AG04450 (cell line): ENCODE data around the gene SPIRE1. TPM values are rescaled to one million over a fixed set of nuclear protein-coding genes. Genes with fewer than 3 reads are reported as not detected.
"Not testable (repeated sequence)": the region's sequence is repeated elsewhere in the genome, so short reads cannot be mapped to it uniquely, and the experiment has no call there.

Source experiments
- CTCF ChIA-PET: fragments of 300-600, 350-600 bp; formaldehyde crosslinking; extraction: SDS; loops from one replicate; lab custom pipeline; 2022; ENCODE audit warnings: antibody characterized with exemption, inconsistent platforms; lab: Charles Lee
- POLR2A ChIA-PET: fragments of 350-600 bp; formaldehyde crosslinking; extraction: SDS; loops from one replicate; lab custom pipeline; 2021; ENCODE audit warnings: antibody characterized with exemption, inconsistent platforms; lab: Yijun Ruan, JAX
- DNase-seq: peaks from one replicate; pipeline ENCODE4 v3.0.0-alpha.2; 2011; ENCODE audit warnings: low read depth, low spot score
- H3K27ac ChIP-seq: one replicate; pipeline ENCODE4 v1.5.1; 2012; ENCODE audit warnings: low read depth, low read length, control low read depth
- H3K27me3 ChIP-seq: one replicate; pipeline ENCODE4 v1.6.0; 2012; ENCODE audit warnings: low read length; ENCODE audit not compliant: control insufficient read depth, insufficient read depth
- H3K4me3 ChIP-seq: 2 replicates; pipeline ENCODE4 v1.5.1; 2011; ENCODE audit warnings: mild to moderate bottlenecking, low read depth, low read length, control low read depth
- H3K9me3 ChIP-seq: 2 replicates; pipeline ENCODE4 v1.5.1; 2012; ENCODE audit warnings: low read length; ENCODE audit not compliant: control insufficient read depth, insufficient read depth
- polyA plus RNA-seq: library from polyadenylated mRNA; depleted of rRNA; stranded (reverse); fragments of >200 nt; gene quantifications from 2 replicates; pipeline ENCODE4 v1.2.3, GENCODE V29; 2011
- TF ChIP-seq, protein P1 (sequence below): IDR thresholded peaks from 2 replicates; pipeline ENCODE4 v1.5.1; 2011; ENCODE audit warnings: low read depth, low read length, control low read depth, inconsistent platforms

The SPIRE1 gene
- polyA plus RNA-seq, 1 experiment: 22.2 TPM

DNA sequence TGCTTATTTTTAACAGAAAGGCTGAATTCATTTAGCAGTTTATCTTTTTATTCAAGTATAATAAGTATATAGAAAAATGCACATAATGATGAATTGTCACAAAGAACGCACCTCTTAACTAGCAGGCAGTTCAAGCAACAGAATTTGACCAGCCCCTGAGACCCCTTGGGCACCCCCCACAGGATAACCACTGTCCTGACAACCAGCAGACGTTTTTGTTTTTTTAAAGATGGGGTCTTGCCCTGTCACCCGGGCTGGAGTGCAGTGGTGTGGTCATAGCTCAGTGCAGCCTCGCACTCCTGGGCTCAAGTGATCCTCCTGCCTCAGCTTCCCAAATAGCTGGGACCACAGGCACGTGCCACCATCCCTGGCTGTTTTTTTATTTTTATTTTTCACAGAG, 236.2 kb downstream of the SPIRE1 start:
- TF ChIP-seq, protein P1, sequence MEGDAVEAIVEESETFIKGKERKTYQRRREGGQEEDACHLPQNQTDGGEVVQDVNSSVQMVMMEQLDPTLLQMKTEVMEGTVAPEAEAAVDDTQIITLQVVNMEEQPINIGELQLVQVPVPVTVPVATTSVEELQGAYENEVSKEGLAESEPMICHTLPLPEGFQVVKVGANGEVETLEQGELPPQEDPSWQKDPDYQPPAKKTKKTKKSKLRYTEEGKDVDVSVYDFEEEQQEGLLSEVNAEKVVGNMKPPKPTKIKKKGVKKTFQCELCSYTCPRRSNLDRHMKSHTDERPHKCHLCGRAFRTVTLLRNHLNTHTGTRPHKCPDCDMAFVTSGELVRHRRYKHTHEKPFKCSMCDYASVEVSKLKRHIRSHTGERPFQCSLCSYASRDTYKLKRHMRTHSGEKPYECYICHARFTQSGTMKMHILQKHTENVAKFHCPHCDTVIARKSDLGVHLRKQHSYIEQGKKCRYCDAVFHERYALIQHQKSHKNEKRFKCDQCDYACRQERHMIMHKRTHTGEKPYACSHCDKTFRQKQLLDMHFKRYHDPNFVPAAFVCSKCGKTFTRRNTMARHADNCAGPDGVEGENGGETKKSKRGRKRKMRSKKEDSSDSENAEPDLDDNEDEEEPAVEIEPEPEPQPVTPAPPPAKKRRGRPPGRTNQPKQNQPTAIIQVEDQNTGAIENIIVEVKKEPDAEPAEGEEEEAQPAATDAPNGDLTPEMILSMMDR: no peak
- ChIA-PET CTCF (interaction anchor here (0.7 kb wide), 1 partner anchor 15 kb away, joined by 12 read pairs; no protein-coding TSS in a partner anchor), POLR2A (no interaction called here)
- Histone ChIP-seq H3K9me3 (no peaks in the 10 kb centered on the region; the same call in 1 of the 2 replicates), H3K27ac (no peak overlapping the region), H3K27me3 (no peaks in the 10 kb centered on the region), H3K4me3 (no peak overlapping the region)
- no peak for DNase-seq

DNA sequence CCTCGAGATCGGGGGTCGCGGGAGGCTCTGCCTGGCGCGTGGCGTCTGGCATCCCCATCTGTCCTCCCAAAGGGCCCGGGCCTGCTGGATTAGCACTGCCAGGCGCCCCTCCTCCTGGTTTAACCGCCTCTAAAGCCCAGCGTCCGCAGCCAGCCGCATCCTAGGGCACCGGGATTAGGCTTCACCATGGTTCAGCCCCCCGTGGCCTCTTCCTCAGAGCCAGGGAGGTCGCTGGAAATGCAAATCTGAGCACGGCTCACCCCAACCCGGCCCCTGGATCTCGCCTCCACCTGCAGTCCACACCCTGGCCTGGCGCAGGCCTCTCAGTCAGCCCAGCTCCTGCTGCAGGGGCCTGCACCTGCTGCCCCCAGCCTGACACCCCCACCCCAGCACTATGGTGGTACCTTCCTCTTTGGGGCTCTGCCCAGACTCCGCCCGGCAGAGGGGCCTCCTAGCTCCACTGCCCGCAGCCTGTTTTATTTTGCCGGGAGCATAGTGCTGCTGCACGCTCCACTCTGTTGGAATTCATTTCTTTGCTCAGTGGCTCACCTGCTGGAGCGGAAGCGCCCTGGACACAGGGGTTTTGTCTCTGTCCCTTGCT, 237.0 kb downstream of the SPIRE1 start:
- no peaks in the 10 kb centered on the region; the same call in 1 of the 2 replicates for H3K9me3 ChIP-seq
- TF ChIP-seq, protein P1: no peak
- no peak for DNase-seq
- H3K27me3 ChIP-seq: no peaks in the 10 kb centered on the region
- no peak overlapping the region for H3K27ac ChIP-seq
- no peak overlapping the region for H3K4me3 ChIP-seq
- ChIA-PET CTCF (no interaction called here), POLR2A (interaction anchor here (1.0 kb wide), 1 partner anchor 13 kb away, joined by 5 read pairs; the partner anchor contains the start of gene PRELID3A)

DNA sequence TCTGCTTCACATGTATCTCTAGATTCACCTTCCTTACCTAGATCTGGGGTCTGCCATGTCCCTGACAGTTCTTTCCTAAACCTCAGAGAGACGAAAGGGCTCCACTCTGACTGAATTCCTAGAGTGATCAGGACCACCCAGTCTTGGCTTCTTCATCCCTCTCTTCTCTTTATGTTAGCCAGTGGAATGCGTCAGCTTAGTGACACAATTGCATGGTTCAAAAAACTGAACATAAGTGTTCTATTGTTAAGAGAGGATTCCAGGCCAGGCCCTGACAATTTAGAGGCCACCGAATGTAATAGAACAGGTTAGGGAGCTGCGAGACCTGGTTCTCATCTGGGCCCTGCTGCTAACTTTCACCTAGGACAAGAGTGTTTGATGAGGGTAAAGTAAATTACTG, 240.2 kb downstream of the SPIRE1 start:
- no peak overlapping the region for H3K27ac ChIP-seq
- TF ChIP-seq, protein P1: no peak
- CTCF ChIA-PET: no interaction called here

DNA sequence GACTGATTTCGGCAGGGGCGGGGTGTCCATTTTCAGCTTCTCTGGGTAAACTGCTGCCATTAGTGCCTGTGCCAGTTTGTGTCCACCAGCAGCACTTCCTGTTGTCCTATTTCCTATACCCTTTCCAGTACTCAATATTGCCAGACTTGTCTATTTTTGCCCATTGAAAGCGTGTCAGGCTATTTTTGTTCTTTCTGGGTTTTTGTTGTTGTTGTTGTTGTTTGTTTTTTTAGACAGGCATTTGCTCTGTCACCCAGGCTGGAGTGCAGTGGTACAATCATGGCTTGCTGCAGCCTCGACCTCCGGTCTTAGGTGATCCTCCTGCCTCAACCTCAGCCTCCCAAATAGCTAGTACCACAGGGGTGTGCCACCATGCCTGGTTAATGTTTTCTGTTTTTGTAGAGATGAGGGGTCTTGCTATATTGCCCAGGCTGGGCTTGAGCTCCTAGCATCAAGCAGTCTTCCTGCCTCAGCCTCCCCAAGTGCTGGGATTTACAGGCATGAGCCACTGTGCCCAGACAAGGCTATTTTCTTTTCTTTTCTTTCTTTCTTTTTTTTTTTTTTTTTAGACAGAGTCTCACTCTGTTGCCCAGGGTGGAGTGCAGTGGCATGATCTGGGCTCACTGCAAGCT, 241.7 kb downstream of the SPIRE1 start:
- no peak overlapping the region for H3K4me3 ChIP-seq
- H3K9me3 ChIP-seq: no peaks in the 10 kb centered on the region; the same call in 1 of the 2 replicates
- ChIA-PET POLR2A (no interaction called here), CTCF (no interaction called here)
- no peaks in the 10 kb centered on the region for H3K27me3 ChIP-seq
- H3K27ac ChIP-seq: peak overlapping the region; percentile 11
- DNase-seq: no peak
- TF ChIP-seq, protein P1: no peak

More for the DNA sequence above, 240.2 kb downstream of the SPIRE1 start:
- no peaks in the 10 kb centered on the region for H3K27me3 ChIP-seq
- no peak for DNase-seq
- POLR2A ChIA-PET: no interaction called here
- no peak overlapping the region for H3K4me3 ChIP-seq
- H3K9me3 ChIP-seq: no peaks in the 10 kb centered on the region; the same call in 1 of the 2 replicates

DNA sequence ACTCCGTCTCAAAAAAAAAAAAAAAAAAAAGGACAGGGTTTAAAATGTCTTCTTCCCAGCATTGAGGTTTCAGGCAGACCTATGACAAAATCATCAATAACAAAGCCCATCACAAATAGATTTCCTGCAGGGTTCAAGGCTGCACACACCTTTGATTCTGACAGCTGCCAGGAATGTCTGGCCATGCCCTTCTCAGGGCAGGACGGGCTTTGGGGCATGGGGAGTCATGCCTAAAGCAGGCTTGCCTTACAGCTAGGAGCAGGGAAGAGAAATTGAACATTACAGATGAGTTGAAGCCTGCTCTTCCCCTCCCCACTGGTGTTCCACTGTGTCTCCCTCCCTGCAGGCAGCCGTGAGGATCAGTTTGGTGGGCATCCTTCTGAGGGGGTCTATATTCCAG, 246.5 kb downstream of the SPIRE1 start:
- no peak overlapping the region for H3K4me3 ChIP-seq
- TF ChIP-seq, protein P1: no peak
- H3K27ac ChIP-seq: no peak overlapping the region
- CTCF ChIA-PET: interaction anchor here (0.6 kb wide), 1 partner anchor 140 kb away, joined by 3 read pairs; no protein-coding TSS in a partner anchor
- H3K9me3 ChIP-seq: no peaks in the 10 kb centered on the region; the same call in 1 of the 2 replicates
- POLR2A ChIA-PET: no interaction called here
- DNase-seq: no peak
- no peaks in the 10 kb centered on the region for H3K27me3 ChIP-seq

DNA sequence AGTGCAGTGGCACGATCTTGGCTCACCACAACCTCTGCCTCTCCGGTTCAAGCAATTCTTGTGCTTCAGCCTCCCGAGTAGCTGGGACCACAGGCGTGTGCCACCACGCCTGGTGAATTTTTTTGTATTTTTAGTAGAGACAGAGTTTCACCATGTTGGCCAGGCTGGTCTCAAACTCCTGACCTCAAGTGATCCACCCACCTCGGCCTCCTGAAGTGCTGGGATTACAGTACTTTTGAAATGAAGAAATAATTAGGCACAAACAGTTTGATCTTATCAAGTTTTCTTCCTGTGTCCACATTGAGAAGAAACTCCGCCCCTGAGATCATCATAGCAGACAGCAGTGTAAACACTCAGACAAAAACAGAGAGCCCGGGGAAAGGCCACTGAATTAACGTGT, 247.2 kb downstream of the SPIRE1 start:
- H3K27me3 ChIP-seq, H3K27ac ChIP-seq, POLR2A ChIA-PET, H3K9me3 ChIP-seq, CTCF ChIA-PET, H3K4me3 ChIP-seq, DNase-seq: not testable (repeated sequence)
